PC-3 (cell line): ENCODE results near the gene CXCR4.

Experiments used
- CTCF ChIP-seq: fragments of 300-600 bp; sonication (generic); conservative IDR thresholded peaks from 2 replicates; pipeline ENCODE4 v1.5.1; 2017; ENCODE audit warnings: antibody characterized with exemption, low read depth, mild to moderate bottlenecking, low read length
- EZH2 ChIP-seq: fragments of 300-600 bp; sonication (generic); IDR thresholded peaks from one replicate; pipeline ENCODE4 v1.6.1; 2017; ENCODE audit warnings: antibody characterized with exemption, mild to moderate bottlenecking, low read length; ENCODE audit not compliant: unreplicated experiment

DNA sequence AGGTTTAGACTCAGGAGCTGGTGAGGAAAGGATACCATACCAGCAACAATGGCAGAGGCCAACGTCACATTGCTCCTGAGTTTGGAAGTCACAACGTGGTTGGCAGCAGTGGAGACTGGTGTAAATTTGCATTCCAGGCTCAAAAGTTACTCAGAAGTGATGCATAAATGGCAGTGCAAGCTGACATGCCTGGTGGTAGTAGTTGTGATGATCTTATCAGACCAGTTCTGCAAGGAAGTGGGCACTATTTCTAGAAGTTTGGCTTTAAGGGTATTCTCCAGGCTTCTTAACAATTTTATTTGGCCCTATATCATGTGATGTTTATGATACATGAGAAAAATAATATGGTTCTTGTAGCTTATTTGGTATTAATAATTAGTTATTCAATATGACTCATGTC is 37.8 kb downstream of the CXCR4 start:
- TF ChIP-seq CTCF, result no peak
- no peak for TF ChIP-seq EZH2
